K562 (cell line): ENCODE measurements around the gene ZMPSTE24. TPM values are rescaled to one million over a fixed set of nuclear protein-coding genes. Genes with fewer than 3 reads are reported as not detected.

Experiments used
- ATAC-seq: fragments of 200-7000 bp; cut with Tn5 transposase; 3 replicates; pipeline ENCODE4 v1.9.1; 2020; ENCODE audit warnings: moderate library complexity
- BruUV-seq: library from RNA; stranded (reverse); fragments of 400-500 nt; replicated peaks from 2 replicates; lab custom pipeline; 2021; lab: Mats Ljungman, UMichigan
- CTCF ChIA-PET: fragments of 300-600 bp; formaldehyde crosslinking; extraction: SDS; loops from one replicate; lab custom pipeline; 2021; ENCODE audit warnings: low intra/inter-chr PET ratio; lab: Yijun Ruan, JAX
- POLR2A ChIA-PET: fragments of 300-600, 350-650 bp; sonication (Branson Sonifier 250); formaldehyde crosslinking; extraction: SDS; loops from one replicate; lab custom pipeline; 2021; ENCODE audit warnings: antibody characterized with exemption, inconsistent platforms; lab: Yijun Ruan, JAX
- DNase-seq, 4 experiments: peaks; one replicate each; pipeline versions ENCODE4 v3.0.0 to v3.0.0-alpha.2; 2011 to 2018; ENCODE audit warnings: low spot score in 3 of 4, mixed read lengths in 3 of 4; ENCODE audit errors: extremely low read depth in 1 of 4
- FAIRE-seq: peaks from 2 replicates; lab custom pipeline; 2011; peaks lifted over from hg19 to GRCh38; lab: Jason Lieb, UNC
- H2AFZ ChIP-seq: 2 replicates; pipeline ENCODE4 v1.6.0; 2011; ENCODE audit warnings: low read depth, low read length, control low read depth, inconsistent platforms
- H3K27ac ChIP-seq: fragments of 200-600 bp; 3 replicates; pipeline ENCODE4 v1.8.0; 2011; ENCODE audit warnings: low read depth, mild to moderate bottlenecking, control low read depth, inconsistent platforms, low read length, moderate library complexity, mixed read lengths; ENCODE audit errors: extremely low read depth
- H3K27me3 ChIP-seq, 2 experiments: fragments of 300-600 bp in 1 of 2; 2 replicates in 1 of 2; 3 replicates in 1 of 2; pipeline versions ENCODE4 v1.6.0 to v1.8.0; 2011; ENCODE audit warnings: inconsistent platforms in 2 of 2, low read length in 2 of 2, mild to moderate bottlenecking in 1 of 2, mixed read lengths in 1 of 2, moderate library complexity in 1 of 2; ENCODE audit not compliant: control insufficient read depth in 2 of 2, insufficient read depth in 2 of 2
- H3K36me3 ChIP-seq: fragments of 300-600 bp; 3 replicates; pipeline ENCODE4 v1.8.0; 2011; ENCODE audit warnings: mild to moderate bottlenecking, low read length, inconsistent platforms; ENCODE audit not compliant: control insufficient read depth, insufficient read depth
- H3K4me1 ChIP-seq, 2 experiments: fragments of 200-600 bp in 1 of 2; replicated peaks in 1 of 2; 2 replicates in 1 of 2; 3 replicates in 1 of 2; pipeline versions ENCODE4 v1.5.1 to v1.8.0; 2011; ENCODE audit warnings: inconsistent platforms in 2 of 2, low read length in 2 of 2, mild to moderate bottlenecking in 1 of 2, mixed read lengths in 1 of 2, moderate library complexity in 1 of 2; ENCODE audit not compliant: control insufficient read depth in 2 of 2, insufficient read depth in 2 of 2
- H3K4me2 ChIP-seq: 2 replicates; pipeline ENCODE4 v1.6.1; 2011; ENCODE audit warnings: low read length, control low read depth, inconsistent platforms, mixed read lengths; ENCODE audit not compliant: insufficient read depth
- H3K4me3 ChIP-seq: fragments of 200-600 bp; sonication (generic), shearing (Covaris generic); 2 replicates; pipeline ENCODE4 v1.5.1; 2016; ENCODE audit warnings: control low read depth, inconsistent platforms
- H3K79me2 ChIP-seq: fragments of 200-600 bp; 3 replicates; pipeline ENCODE4 v1.8.0; 2011; ENCODE audit warnings: low read length, inconsistent platforms; ENCODE audit not compliant: control insufficient read depth, insufficient read depth
- H3K9ac ChIP-seq, 2 experiments: 2 replicates each; pipeline versions ENCODE4 v1.6.0 to v1.6.1; 2011; ENCODE audit warnings: low read depth in 2 of 2, low read length in 2 of 2, control low read depth in 1 of 2, inconsistent platforms in 1 of 2, mild to moderate bottlenecking in 1 of 2, mixed read lengths in 1 of 2; ENCODE audit not compliant: insufficient read depth in 1 of 2
- H3K9me1 ChIP-seq: one replicate; pipeline ENCODE4 v1.6.0; 2011; ENCODE audit warnings: inconsistent platforms, mild to moderate bottlenecking, low read length, moderate library complexity; ENCODE audit not compliant: control insufficient read depth, insufficient read depth
- H3K9me3 ChIP-seq: replicated peaks from 2 replicates; pipeline ENCODE4 v1.5.1; 2011; ENCODE audit warnings: low read depth, low read length, inconsistent platforms; ENCODE audit not compliant: control insufficient read depth, insufficient read depth
- H4K20me1 ChIP-seq: replicated peaks from 2 replicates; pipeline ENCODE4 v1.6.1; 2011; ENCODE audit warnings: low read length, inconsistent platforms, mixed read lengths; ENCODE audit not compliant: control insufficient read depth, insufficient read depth
- BACH1 ChIP-seq: fragments of 200-800 bp; sonication (Bioruptor generic); IDR thresholded peaks from 2 replicates; pipeline ENCODE4 v1.6.1; 2016; ENCODE audit warnings: missing genetic modification characterization, missing compliant biosample characterization
- EGR1 ChIP-seq: fragments of 450-650 bp; conservative IDR thresholded peaks from 2 replicates; pipeline ENCODE4 v1.6.1; 2017; ENCODE audit warnings: mild to moderate bottlenecking
- NFIC ChIP-seq: fragments of 450-650 bp; IDR thresholded peaks from 2 replicates; pipeline ENCODE4 v1.6.1; 2017; ENCODE audit warnings: mild to moderate bottlenecking, inconsistent platforms
- NR2C1 ChIP-seq, 2 experiments: fragments of 450-650 bp; IDR thresholded peaks; 2 replicates each; pipeline ENCODE4 v1.6.1; 2017; ENCODE audit warnings: mild to moderate bottlenecking in 2 of 2, antibody characterized with exemption in 1 of 2, inconsistent platforms in 1 of 2, missing compliant biosample characterization in 1 of 2, missing genetic modification characterization in 1 of 2
- PYGO2 ChIP-seq: fragments of 450-650 bp; IDR thresholded peaks from 2 replicates; pipeline ENCODE4 v1.6.1; 2016; ENCODE audit warnings: mild to moderate bottlenecking, missing genetic modification characterization, moderate library complexity, missing compliant biosample characterization
- SAFB ChIP-seq: fragments of 200-400 bp; formaldehyde crosslinking; IDR thresholded peaks from 2 replicates; pipeline ENCODE4 v1.6.1; 2017; ENCODE audit warnings: low read depth, low read length, borderline replicate concordance
- SIX5 ChIP-seq, 2 experiments: IDR thresholded peaks; 2 replicates each; pipeline ENCODE4 v1.6.1; 2011; ENCODE audit warnings: low read length in 2 of 2, borderline replicate concordance in 1 of 2, low read depth in 1 of 2, mild to moderate bottlenecking in 1 of 2, moderate library complexity in 1 of 2; ENCODE audit not compliant: insufficient read depth in 1 of 2
- TOE1 ChIP-seq, 2 experiments: fragments of 450-650 bp in 1 of 2; sonication (generic) in 1 of 2; formaldehyde crosslinking in 1 of 2; IDR thresholded peaks; 2 replicates each; pipeline versions ENCODE4 v1.7.1 to v1.8.0; 2016 to 2022; ENCODE audit warnings: borderline replicate concordance in 2 of 2, mild to moderate bottlenecking in 2 of 2, antibody characterized with exemption in 1 of 2, inconsistent platforms in 1 of 2, low read depth in 1 of 2, missing genetic modification reagents in 1 of 2, moderate library complexity in 1 of 2
- ZNF707 ChIP-seq: fragments of 250-450 bp; sonication (Bioruptor Pico); conservative IDR thresholded peaks from 2 replicates; pipeline ENCODE4 v1.8.0; 2022; ENCODE audit warnings: inconsistent platforms, mild to moderate bottlenecking, moderate library complexity
- WGBS: fragments of 100-300 bp; shearing (Covaris generic); methylation state at CpG from one replicate; pipeline ENCODE4 v1.1.6; 2016; ENCODE audit warnings: low coverage, mixed read lengths; ENCODE audit not compliant: insufficient coverage; ENCODE audit errors: missing lambda C conversion rate; 5-methylcytosine and 5-hydroxymethylcytosine counted together
- in situ Hi-C: fragments of 300-500 bp; cut with MboI; formaldehyde crosslinking; loops from 4 replicates; pipeline ENCODE4 v1.15.0; 2018; ENCODE audit warnings: inconsistent platforms, mixed read lengths
- intact Hi-C: fragments of 100-400 bp; cut with micrococcal nuclease; formaldehyde crosslinking; loops from 2 replicates; pipeline ENCODE4 v1.14.2; 2022
- polyA plus RNA-seq, 8 experiments: library from polyadenylated mRNA; depleted of rRNA in 4 of 8; stranded (reverse) in 5 of 8; unstranded in 3 of 8; fragments of >200 nt; fragmentation: Nextera tagmentation in 2 of 8; fragmentation: Illumina TruSeq in 1 of 8; extraction: Ambion mirVana in 2 of 8; extraction: Trizol in 1 of 8; gene quantifications; 2 replicates each; pipeline versions ENCODE4 v1.2.1 to v1.2.3, GENCODE V29; 2011 to 2014; ENCODE audit warnings: inconsistent platforms in 1 of 8, missing spikeins in 1 of 8
- total RNA-seq, 7 experiments: library from RNA; depleted of rRNA in 6 of 7; stranded (reverse); fragments of >200 nt in 6 of 7; fragmentation: Illumina TruSeq in 2 of 7; extraction: Trizol in 2 of 7; gene quantifications; 2 replicates each; pipeline versions ENCODE4 v1.2.1 to v1.2.3, GENCODE V29; 2011 to 2021; ENCODE audit warnings: low replicate concordance in 1 of 7
- TF ChIP-seq, protein P1 (sequence below): sonication (generic); formaldehyde crosslinking; IDR thresholded peaks from 2 replicates; pipeline ENCODE4 v1.8.1; 2022; ENCODE audit warnings: missing genetic modification reagents
- TF ChIP-seq, protein P2 (sequence below): fragments of 150-350 bp; conservative IDR thresholded peaks from 2 replicates; pipeline ENCODE4 v1.6.1; 2014; ENCODE audit warnings: low read length

ZMPSTE24 gene
- total and polyA plus RNA-seq, 9 of the 15 experiments (the other 6 are each of a cell fraction or from before 2014, with no cell fraction given) = 30.7 to 75.9 (median 64.3) TPM

DNA sequence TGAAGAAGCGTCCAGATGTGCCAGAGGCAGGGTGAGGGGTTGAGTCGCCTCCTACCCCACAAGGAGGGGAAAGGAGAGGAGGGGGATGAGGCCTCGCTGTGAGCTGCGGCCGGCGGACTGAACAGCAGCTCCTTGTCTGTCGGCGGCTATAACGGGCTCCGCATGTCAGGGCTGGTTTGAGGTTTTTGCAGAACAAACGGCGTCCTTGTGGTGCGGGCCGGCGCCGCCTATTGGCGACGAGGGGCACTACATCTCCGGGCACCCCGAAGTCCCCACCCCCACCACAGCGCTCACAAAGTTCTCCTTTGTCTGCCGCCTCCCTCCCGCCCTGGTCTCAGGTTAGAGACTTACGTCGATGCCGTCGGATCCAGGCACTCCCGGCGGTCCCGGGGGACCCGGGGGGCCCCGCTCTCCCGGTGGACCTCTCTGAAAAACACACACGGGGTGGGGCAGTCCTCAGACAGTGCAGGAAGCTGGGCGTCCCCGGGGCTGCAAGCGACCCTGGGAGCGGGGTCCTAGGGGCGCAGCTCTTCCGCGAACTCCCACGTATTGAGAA lies 57.3 kb downstream of the ZMPSTE24 start (continued):
- TF ChIP-seq NR2C1 (IDR thresholded peaks at IDR 0.05) (no peak), NR2C1 (tag; IDR thresholded peaks at IDR 0.05) (0 out of 2 replicates have a peak, but pooled peaks have one; percentile 10), NFIC (peak; percentile 69), TOE1 (IDR thresholded peaks at IDR 0.05; ENCODE audit: borderline replicate concordance) (peak; percentile 62; the same call in 1 of the 2 replicates), TOE1 (CRISPR knock-in tag; IDR thresholded peaks at IDR 0.05; ENCODE audit: borderline replicate concordance, low read depth) (no peak), SIX5 (IDR thresholded peaks at IDR 0.05; ENCODE audit: borderline replicate concordance in 1 of 2, insufficient read depth in 1 of 2, low read depth in 1 of 2, low read length in 2 of 2) (no peak), PYGO2 (tag) (no peak)

DNA sequence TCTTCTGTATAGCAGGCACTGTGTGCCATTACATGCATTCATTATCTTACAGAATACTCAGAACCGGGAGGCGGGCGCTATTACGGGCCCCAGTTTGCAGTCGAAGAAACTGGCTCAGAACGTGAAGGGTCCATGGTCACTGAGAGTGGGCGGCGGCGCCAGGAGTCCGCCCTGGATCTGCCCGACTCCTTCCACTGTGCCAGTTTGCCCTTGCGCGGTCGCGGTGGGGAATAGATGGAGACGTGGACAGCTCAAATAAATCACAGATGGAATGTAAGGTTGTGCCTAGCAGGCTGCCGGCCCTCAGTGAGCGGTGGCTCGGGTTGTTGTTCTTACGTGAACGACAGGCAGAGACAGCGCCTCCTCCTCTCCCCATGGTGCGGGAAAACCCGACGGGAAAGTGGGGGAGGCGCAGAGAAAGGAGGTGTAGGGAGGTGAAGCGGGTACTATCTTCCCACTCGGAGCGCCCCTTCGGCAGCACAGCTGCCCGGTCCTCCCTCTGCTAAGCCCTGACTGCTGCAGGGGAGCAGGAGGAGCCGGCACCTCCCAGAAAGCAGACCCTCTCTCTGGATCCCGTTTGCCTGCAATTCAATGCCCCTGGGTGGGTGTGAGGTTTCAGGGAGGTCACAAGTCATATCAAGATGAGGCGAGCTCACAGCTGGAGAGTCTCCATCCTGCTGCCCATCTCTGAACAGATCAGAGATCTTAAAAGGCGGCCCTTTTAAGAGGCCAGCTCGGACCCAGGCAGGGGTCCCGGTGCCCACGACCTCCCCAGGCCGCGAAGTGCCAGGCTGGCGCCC lies 58.0 kb downstream of the ZMPSTE24 start:
- Histone ChIP-seq H3K79me2 (no peaks in the 10 kb centered on the region), H3K27me3 (no peaks in the 10 kb centered on the region), H3K36me3 (no peaks in the 10 kb centered on the region), H3K9me1 (no peaks in the 10 kb centered on the region), H4K20me1 (no peaks in the 10 kb centered on the region), H3K4me3 (no peak overlapping the region), H3K9me3 (no peaks in the 10 kb centered on the region), H3K4me1 (peaks cover 36 to 67% of the 10 kb centered on the region in 2 experiments), H3K9ac (0 out of 4 replicates have a peak overlapping the region, but pooled peaks of 1 of the 2 experiments have one; percentile 89), H2AFZ (peak overlapping the region; percentile 98), H3K27ac (no peak overlapping the region), H3K4me2 (no peak overlapping the region)
- no TSS peak for BruUV-seq
- POLR2A ChIA-PET = interaction anchor here (0.7 to 1.6 kb wide), 10 partner anchors 8 to 440 kb away, joined by 3 to 12 read pairs (median 4); no protein-coding TSS in a partner anchor
- CTCF ChIA-PET = interaction anchor here (0.6 to 2.1 kb wide), 3 partner anchors 89 to 163 kb away, joined by 3 to 8 read pairs (median 3); no protein-coding TSS in a partner anchor
- in situ Hi-C loops = no loop called here
- FAIRE-seq = no peak
- ATAC-seq = no peak
- WGBS = 77% methylated on average over 34 of the region's 41 CpGs
- intact Hi-C loops = loop anchor here (5.0 kb wide), 1 partner anchor 86 kb away; no protein-coding TSS in a partner anchor
- DNase-seq = peak in 1 of 4 experiments; percentile 12
- TF ChIP-seq ZNF707 (CRISPR knock-in tag) = no peak
- TF ChIP-seq, protein P1, sequence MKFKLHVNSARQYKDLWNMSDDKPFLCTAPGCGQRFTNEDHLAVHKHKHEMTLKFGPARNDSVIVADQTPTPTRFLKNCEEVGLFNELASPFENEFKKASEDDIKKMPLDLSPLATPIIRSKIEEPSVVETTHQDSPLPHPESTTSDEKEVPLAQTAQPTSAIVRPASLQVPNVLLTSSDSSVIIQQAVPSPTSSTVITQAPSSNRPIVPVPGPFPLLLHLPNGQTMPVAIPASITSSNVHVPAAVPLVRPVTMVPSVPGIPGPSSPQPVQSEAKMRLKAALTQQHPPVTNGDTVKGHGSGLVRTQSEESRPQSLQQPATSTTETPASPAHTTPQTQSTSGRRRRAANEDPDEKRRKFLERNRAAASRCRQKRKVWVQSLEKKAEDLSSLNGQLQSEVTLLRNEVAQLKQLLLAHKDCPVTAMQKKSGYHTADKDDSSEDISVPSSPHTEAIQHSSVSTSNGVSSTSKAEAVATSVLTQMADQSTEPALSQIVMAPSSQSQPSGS = 0 out of 2 replicates have a peak, but pooled peaks have one; percentile 18
- TF ChIP-seq, protein P2, sequence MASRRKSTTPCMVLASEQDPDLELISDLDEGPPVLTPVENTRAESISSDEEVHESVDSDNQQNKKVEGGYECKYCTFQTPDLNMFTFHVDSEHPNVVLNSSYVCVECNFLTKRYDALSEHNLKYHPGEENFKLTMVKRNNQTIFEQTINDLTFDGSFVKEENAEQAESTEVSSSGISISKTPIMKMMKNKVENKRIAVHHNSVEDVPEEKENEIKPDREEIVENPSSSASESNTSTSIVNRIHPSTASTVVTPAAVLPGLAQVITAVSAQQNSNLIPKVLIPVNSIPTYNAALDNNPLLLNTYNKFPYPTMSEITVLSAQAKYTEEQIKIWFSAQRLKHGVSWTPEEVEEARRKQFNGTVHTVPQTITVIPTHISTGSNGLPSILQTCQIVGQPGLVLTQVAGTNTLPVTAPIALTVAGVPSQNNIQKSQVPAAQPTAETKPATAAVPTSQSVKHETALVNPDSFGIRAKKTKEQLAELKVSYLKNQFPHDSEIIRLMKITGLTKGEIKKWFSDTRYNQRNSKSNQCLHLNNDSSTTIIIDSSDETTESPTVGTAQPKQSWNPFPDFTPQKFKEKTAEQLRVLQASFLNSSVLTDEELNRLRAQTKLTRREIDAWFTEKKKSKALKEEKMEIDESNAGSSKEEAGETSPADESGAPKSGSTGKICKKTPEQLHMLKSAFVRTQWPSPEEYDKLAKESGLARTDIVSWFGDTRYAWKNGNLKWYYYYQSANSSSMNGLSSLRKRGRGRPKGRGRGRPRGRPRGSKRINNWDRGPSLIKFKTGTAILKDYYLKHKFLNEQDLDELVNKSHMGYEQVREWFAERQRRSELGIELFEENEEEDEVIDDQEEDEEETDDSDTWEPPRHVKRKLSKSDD = no peak
- no peak for TF ChIP-seq BACH1 (tag)
- TF ChIP-seq SAFB = no peak
- 0 out of 2 replicates have a peak, but pooled peaks have one; percentile 2 for TF ChIP-seq EGR1
